GM18907 (cell line): ENCODE data around the gene CHCHD4.

ENCODE experiments used
- ATAC-seq: cut with Tn5 transposase; IDR thresholded peaks from one replicate; pipeline ENCODE4 v1.9.1; 2021; ENCODE audit warnings: mild to moderate bottlenecking, moderate library complexity; ENCODE audit not compliant: unreplicated experiment

CHCHD4 gene

GRCh38 chr3:14137445-14137844 lies 12.8 kb upstream of the CHCHD4 start:
- no peak for ATAC-seq

GRCh38 chr3:14137004-14137403 lies 12.3 kb upstream of the CHCHD4 start:
- ATAC-seq, result no peak

DNA sequence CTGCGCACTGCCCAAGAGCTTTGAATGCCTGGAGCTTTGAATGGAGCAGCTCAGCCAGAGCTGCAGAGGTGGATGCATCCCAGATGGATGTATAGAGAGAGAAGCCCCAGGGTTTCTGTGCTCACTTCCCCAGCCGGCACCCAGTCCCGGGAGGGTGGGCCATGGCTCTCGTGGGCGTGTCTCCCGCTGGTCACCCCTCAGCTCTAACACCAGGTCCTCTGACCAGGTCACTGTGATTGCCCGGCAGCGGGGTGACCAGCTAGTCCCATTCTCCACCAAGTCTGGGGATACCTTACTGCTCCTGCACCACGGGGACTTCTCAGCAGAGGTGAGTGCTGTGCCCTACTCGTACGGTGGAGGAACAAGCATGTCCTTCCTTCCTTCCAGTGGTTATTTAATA lies 10.9 kb upstream of the CHCHD4 start:
- ATAC-seq, result no peak

DNA sequence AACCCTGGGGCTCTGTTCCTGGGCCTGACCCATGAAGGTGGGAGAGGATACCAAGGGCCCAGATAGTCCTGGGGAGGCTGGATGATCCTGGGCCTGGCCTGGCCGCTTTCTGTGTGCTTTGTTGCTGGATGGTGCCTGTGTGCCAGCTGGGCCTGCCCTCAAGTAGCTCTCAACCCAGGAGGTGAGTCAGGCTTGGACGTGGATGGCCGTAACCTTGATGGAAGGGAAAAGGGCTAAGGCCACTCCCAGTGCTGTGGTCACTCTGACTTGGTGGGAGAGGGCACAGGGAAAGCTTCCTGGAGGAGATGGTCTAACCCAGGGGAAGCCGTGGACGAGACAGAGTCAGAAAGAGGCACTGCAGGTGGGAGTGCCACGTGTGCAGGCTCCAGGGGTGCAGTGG lies 9.6 kb upstream of the CHCHD4 start:
- ATAC-seq, result no peak

DNA sequence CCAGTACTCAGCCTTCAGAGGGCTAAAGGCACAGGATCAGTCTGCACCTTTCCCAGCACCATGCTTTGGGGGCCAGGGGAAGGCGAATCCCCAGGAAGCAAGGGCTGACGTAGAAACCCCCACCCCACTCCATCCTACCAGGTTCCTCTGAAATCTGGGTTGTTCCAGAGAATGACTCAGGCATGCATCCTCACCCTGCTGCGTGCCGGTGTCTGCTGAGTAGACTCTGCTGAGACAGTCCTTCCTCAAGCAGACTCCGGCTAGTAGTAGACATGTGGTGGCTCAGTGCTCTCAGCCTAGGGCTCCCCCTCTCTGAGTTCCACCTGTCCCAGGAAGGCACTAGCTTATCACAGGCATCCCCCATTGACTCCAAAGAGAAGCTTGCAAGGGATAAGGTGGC lies 9.2 kb upstream of the CHCHD4 start:
- no peak for ATAC-seq

- no peak for ATAC-seq
Observed at GRCh38 chr3:14133188-14133800, 8.6 kb upstream of the CHCHD4 start.

GRCh38 chr3:14132689-14133088 lies 8.0 kb upstream of the CHCHD4 start:
- ATAC-seq, result no peak

GRCh38 chr3:14132120-14132519 lies 7.5 kb upstream of the CHCHD4 start:
- ATAC-seq, result no peak

DNA sequence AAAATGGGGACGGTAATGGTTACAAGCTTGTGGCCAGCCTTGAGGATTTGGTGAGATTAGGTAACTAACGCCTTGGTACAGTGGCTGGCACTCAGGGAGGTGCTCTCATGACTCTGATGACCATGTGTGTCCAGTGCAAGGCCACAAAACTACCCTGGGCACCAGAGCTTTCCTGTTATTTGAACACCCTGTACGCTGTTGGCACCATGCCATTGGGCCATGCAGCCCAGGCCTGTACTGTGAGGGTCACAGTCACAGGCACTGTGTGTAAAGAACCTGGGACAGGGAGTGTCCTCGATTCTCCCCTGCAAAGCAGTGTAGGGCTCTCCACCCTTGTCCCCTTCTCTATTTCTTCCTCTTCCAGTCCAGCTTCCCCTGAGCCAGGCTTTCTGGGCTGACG lies 6.5 kb upstream of the CHCHD4 start:
- ATAC-seq, result no peak

DNA sequence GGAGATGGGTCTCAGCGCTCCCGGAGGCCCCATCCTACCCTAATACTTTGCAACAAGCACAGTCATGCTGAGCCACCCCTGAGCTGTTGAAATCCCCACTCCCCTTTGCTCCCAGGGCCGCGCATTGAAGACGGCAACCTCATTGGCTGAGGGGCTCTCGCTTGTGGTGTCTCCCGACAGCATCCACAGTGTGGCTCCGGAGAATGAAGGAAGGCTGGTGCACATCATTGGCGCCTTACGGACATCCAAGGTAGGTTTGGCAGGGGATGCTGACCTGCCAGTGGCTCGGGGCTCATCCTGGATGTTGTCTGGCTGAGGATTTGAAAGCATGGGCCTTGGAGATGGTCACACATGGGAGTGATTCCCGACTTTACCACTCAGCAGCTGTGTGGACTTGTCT lies 6.0 kb upstream of the CHCHD4 start:
- no peak for ATAC-seq

GRCh38 chr3:14130230-14130629 lies 5.6 kb upstream of the CHCHD4 start:
- no peak for ATAC-seq

DNA sequence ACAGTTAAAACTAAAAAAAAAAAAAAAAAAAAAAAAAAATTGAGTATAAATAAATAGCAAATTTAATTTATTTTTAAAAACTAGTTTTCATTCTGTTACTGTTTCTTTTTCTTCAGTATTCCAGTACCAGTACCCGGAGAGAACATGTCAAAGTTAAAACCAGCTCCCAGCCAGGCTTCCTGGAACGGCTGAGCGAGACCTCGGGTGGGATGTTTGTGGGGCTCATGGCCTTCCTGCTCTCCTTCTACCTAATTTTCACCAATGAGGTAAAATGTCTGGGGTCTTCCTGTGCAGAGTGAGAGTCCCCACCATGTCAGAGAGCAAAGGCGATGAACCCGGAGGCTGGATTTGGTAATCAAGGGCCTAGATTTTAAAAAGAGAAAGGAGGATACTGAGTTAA lies 4.6 kb upstream of the CHCHD4 start:
- no peak for ATAC-seq

DNA sequence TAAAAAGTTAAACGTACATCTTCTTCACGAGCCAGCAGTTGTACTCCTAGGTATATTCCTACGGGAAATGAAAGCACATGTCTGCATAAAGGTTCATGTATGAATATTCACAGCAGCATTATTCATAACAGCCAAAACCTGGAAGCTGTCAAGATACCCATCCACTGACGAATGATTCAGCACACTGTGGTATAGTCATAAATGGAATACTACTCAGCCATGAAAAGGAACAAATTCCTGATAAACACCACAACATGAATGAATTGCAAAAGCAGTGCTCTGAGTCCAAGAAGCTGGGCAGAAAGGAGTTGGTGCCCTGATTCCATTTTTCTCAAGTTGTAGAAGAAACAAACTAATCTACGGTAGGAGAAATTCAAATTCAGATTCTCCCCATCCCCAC lies 4.1 kb upstream of the CHCHD4 start:
- ATAC-seq, result no peak

DNA sequence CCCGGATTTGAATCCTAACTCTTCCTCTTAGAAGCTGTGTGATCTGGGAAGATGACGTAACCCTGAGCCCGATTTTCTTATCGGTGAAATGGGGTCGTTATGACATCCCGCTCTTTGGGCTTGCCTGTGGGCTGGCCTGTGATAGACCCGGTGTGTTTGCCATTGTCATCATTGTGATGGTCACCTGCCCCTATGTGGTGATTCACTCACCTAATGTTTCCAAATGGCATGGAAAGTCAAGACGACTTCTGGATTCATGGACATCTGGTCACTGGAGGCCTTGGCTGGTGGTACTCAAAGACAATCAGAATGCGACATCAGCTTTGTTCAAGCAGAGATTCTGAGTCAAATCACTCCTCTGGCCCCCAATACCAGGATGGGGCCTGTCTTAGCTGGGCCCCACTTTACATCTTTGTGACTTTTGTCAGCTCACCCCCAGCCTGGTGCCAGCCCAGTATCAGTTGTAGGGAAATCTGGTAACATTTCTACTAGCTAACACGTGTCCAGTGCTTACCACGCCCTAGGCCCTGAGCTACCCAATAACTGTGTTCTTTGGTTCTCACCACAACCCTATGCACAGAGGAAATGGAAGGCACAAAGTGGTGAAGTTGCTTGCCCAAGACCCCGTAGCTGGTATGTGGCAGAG lies 3.0 kb upstream of the CHCHD4 start:
- ATAC-seq, result no peak

GRCh38 chr3:14126887-14127505 lies 2.3 kb upstream of the CHCHD4 start:
- no peak for ATAC-seq

- no peak for ATAC-seq
Observed at GRCh38 chr3:14126017-14126886, 1.6 kb upstream of the CHCHD4 start.

GRCh38 chr3:14125193-14126016 lies 735 bp upstream of the CHCHD4 start:
- peak; percentile 37 for ATAC-seq

- peak; percentile 51 for ATAC-seq
Observed at GRCh38 chr3:14124223-14124614, 451 bp downstream of the CHCHD4 start.

DNA sequence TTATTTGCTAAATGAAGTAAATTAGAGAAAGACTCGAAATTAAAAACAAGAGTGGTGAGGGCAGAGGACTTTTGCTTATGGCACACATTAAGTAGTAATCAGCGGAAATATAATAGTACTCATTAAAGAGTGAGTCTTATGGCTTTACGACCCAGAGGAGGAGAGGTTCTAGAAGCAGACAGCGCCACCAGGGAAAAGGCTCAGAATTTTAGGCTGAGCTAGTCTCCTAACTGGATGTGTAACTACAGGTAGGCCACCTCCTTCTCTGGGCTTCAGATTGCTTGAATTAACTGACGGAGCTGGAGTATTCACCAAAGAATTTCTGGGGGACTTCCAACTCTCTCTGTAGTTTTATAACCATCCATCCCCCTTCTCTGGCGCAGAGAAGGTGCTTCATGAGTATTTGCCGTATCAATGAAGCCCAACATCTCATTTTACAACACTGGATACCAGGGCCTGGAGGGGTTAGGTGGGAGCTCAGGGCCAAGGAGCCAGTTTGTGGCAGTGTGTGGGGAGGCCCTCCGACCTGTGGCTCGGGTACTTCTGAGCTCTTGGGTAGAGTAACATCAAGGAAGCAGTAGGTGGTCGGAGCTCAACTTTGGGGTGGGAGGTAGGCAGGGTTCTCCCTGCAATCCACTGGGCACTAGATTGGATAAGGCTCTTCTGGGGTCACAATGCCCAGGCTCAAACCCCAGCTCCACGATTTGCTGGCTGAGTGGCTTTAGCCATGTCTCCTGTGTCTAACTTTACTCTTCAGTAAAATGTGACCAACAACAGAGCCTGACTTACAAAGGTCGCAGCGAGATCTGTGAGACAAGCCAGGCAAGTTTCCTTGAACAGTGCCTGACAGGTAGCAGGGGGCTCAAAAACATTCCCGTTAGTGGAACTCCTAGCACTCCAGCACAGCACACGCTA lies 1.1 kb downstream of the CHCHD4 start:
- no peak for ATAC-seq

DNA sequence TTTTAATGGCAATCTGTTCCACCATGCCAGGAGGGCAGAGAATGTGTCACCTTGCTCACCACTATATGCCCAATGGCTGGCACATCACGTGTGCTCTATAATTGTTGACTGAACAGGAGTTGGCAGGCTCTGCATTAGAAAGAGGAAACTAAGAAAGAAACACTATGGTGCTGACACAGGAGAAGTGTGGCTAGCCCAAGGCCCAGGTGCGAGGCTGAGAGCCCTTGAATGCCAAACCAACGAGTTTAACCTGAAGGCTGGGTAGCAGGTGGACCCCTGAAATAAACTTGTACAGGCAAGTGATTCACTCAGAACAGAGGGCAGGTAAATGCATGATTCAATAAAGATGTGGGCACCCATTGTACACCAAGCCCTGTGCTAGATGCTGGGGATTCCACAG lies 2.4 kb downstream of the CHCHD4 start:
- no peak for ATAC-seq
